Measurements from ENCODE around the gene PRKCZ.

DNA sequence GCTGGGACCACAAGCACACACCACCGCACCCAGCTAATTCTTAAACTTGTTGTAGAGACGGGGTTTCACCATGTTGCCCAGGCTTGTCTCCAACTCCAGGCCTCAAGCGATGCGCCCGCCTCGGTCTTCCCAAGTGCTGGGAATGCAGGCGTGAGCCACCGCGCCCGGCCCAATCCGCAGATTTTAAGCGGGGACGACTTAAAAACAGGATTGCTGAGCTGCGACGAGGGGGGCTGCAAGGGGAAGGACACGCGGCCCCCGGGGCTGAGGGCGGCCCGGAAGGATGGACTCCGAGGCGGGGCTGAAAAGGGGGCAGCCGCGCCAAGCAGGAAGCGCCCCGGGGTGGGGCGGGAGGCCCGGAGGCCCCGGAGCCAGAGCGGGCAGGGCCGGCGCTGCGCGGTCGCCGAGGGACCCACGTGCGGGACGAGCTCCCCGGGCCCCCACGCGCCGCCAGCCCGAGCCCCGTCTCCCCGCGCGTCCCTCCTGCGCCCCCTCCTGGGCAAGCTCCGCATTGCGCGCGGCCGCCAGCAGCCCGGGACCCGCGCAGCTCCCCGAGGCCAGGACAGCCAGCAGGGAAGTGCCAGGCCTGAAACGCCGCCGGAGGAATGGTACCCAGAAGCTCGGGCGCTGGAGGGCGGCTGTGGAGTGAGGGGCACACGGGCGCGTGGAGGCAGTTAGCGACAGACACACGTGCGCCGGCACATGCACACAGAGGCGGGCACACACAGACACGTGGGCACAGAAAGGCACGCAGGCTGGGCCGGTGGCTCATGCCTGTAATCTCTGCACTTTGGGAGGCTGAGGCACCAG is 5.5 kb upstream of the PRKCZ start:
- TF ChIP-seq TAF1 (IDR thresholded peaks at IDR 0.05; ENCODE audit: borderline replicate concordance, insufficient read depth, low read length) (no peak), POLR2AphosphoS5 (IDR thresholded peaks at IDR 0.05; ENCODE audit: low read depth, low read length) (no peak), SIN3A (IDR thresholded peaks at IDR 0.05; ENCODE audit: borderline replicate concordance, insufficient read depth, low read length) (no peak), REST (IDR thresholded peaks at IDR 0.05; ENCODE audit: insufficient read depth in 1 of 2, low read depth in 2 of 2, low read length in 2 of 2) (no peak)

All from PFSK-1 (cell line).